NCI-H128 (cell line): ENCODE measurements around the gene RPTOR.

Experiments used
- DNase-seq: peaks from one replicate; lab custom pipeline; 2025; ENCODE audit not compliant: unreplicated experiment; lab: John Stamatoyannopoulos, UW

The RPTOR gene

DNA sequence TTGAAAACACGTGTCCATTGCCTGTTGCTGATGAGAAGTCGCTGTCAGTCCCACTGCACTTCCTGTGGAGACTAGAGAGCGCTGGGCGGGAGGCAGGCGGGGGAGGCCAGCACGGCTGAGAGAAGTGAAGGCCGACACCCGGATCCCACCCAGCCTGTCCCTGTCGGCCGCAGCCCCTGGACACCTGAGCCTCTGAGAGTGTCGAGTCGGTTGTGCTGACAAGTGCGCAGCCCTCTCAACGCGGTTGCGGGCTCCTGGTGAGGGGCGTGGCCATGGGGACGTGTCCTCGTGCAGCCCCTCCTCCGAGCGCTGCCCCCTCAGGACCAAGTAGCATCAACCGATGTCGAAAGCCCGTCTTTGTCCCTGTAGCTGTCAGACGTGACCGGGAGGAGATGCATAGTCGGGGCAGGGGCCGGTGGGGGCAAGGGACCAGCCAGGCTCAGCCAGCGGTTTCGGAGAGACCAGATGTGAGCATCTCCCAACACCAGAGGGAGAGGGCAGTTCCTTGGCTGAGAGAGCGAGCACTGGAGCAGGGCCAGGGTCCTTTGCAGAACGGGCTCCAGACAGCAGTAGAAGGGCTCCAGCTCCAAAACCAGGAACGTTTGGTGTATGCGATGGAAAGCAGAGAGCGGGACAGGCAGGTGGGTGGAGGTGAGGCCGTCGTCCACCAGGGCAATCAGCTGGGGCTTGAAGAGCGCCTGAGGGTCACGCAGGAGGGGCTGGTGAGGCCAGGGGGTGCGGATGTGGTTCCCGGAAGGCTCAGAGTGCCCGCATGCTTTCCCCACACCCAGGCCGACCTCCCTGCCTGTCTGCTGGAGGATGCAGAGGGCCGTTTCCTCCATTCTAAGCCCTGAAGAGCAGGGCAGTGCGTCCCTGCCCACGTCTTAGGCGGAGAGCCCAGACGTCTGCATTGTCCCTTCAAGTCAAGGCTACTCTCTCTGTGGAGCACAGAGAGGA is 403.7 kb downstream of the RPTOR start:
- DNase-seq: no peak

DNA sequence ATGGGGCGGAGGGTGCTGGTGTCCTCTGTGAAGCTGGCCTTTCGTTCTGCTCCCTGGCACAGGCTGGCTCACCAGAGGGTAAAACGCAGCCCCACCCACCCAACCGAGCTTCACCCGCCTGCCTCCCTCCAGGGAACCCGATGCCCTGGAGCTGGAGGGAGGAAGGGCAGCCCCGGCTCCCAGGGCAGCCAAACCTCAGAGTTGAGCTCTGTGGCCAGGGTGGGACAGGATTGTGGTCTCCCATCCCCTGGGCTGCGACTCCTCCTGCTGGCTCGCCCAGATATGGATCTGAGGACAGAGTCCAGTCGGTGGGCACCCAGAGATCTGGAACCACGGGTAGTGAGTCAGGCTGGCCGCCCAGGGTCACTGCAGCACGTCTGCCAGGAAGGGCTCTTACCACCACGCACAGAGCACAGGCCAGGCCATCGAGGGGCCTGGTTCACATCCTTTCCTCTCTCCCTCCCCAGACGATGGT is 404.4 kb downstream of the RPTOR start:
- no peak for DNase-seq

DNA sequence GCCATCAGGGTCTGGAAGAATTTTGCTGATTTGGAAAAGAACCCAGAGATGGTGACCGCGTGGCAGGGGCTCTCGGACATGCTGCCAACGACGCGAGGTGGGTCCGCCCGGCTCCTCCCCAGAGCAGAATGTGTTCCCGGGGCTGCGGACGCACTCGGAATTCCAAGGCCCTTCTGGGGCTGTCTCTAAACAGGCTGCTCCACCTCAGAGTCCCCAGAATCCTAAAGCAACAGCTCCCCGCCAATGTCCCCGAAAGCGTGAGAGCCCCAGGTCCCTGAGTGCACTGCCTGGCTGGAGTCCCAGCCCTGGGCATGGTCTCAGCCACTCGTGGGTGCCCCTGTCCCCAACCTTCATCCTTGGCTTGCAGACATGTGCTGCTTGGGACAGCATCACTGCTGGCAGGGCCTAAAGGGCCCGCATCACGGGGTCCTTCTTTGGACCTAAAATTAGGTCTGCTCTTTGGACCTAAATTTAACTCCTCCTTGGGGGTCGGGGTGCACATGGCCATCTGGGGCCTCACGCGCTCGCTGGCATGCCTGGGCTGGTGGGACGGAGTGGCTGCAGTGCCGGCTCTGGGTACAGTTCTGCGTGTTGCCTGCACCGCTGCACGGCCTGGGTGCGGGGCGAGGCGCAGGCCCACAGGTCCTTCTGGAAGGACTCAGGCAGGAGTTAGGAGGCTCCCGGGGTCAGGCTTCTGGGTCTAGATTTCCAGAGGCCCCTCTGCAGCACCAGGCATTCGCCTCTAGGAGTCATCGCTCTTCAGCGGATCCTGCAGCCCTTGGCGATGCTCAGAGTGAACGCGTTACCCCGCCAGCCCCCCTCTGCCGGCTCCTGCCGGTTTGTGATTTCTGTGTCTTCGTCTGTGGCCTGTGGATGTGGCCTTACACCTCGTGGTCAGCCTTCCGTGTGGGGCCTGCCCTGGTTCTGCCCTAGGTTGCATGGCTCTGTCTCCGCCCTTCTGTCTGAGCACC is 405.1 kb downstream of the RPTOR start:
- DNase-seq: no peak

DNA sequence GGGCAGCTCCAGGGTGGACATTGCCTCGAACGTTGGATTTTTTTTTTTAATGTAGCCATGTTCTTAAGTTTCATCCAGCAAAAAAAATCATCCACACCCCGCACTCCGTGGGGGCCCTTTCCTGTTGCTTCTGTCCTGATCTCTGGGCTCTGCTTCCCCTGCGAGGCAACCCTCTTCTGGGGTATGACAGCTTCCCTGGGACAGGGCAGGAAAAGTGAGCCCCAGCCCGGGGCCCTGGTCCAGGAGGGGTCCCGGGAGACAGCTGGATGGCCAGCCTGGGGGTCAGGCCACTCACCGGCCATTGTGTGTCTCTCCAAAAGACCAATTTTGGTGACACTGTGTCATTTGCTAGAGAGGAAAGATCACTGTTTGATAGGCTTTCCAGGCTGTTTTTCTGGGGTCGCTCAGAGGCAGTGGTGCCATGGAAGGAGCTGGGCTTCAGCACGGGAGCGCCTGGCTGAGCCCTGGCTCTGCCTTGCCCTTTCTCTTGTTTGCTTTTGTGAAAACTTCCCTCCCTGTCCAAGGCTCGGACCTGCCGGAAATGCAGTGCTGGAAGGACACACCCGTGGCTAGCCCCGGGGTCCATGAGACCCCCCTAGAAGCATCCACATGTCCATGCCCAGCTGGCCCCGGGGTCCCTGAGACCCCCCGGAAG is 406.0 kb downstream of the RPTOR start:
- no peak for DNase-seq

DNA sequence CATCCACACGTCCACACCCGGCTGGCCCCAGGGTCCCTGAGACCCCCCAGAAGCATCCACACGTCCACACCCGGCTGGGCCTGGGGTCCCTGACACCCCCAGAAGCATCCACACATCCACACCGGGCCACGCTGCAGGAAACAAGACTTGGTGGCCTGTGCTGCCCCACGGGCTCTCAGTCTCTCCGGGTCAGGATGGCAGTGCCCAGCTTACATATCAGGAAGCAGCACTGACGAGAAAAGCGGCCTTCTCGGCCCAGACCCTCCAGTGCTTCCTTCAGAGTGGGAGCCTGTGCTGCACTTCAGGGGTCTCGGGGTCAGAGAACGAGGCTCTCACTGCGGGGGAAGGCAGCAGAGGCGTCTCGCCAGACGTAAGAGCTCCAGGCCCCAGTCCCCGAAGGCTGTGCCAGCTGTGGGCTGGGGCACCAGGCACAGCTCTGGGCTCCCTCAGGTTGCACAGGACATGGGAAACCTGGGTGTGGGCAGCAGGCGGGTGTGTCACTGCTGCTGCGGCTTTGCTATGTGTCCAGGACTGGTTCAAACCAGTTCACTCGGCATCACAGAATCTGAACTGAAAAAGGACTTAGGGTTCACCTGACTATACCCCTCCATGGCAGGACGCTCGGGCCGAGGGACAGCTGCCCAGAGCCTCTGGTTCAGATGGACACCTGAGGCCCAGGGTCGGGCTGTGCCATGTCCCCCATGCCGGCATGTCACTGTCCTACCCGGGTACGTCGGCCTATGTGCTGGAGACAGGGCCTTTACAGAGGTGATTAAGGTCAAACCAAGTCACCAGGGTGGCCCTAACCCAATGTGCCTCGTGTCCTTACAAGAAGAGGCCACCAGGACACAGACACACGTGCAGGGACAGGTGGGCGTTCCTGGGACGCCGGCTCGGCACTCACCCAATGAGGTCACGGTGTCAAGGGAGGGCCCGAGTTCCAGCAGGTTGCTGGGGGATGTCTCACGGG is 406.8 kb downstream of the RPTOR start:
- no peak for DNase-seq

DNA sequence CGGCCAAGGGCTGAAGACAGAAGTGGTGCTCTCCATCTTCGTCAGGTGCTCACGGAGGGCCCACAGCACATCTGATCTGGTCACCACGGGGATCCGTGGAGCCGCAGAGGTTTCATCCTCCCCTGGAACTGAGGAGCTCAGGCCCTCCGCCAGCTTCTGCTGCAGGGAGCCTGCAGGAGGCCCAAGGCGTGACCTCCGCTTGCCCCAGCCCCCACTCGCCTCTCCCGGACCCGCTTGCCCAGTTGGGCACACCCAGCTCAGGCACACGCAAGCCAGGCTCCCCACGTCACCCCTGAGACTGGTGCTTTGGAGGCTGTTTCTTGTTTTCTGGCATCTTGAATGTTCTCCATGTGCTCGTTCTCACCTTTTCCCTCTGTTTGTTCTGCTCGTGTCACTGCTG is 407.7 kb downstream of the RPTOR start:
- DNase-seq: no peak

DNA sequence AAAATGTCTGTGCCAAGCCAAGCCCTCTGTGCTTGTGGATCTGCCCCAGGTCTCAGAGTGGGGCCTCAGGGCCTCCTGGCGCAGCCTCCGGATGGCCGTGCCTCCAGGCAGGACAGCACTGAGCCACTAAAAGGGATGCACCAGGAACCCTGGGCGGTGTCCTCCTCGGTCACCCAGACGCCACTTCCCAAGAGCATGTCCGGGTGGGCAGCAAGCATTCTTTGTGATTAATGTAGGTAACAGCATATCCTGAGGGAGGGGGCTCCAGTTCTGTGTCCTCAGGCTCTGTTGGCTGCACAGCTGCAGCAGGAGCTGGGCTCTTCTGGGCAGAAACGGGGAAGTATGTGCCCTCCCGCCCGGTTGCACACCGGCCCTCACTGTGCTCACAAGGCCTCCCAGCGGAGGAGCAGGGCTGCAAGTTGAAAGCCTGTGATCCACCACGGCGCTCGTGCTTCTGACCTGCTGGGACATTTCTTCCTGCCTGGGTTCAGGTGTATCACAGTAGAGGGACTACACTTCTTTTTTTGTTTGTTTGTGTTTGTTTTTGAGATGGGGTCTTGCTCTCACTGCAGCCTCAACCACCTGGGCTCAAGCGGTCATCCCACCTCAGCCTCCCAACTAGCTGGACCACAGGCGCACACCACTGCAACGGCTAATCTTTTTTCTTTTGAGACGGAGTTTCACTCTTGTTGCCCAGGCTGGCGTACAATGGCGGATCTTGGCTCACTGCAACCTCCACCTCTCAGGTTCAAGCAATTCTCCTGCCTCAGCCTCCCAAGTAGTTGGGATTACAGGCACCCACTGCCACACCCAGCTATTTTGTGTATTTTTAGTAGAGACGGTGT is 409.1 kb downstream of the RPTOR start:
- no peak for DNase-seq

DNA sequence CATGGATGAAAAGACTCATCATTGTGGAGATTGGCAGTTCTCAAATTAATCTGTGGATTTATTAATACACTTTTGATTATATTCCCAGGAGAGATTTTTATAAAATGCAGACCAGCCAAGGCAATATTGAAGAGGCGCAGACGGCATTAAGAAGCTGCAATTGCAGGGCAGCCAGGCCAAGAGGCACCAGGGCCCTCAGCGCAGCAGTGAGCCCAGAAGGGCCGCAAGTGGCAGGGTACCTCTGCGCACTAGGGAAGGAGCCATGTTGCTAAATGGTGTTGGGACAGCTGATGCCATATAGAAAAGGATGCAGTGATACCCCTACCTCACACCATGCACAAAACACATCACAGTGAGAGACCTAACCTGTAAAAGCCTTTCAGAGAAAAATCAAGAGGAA is 410.4 kb downstream of the RPTOR start:
- no peak for DNase-seq

DNA sequence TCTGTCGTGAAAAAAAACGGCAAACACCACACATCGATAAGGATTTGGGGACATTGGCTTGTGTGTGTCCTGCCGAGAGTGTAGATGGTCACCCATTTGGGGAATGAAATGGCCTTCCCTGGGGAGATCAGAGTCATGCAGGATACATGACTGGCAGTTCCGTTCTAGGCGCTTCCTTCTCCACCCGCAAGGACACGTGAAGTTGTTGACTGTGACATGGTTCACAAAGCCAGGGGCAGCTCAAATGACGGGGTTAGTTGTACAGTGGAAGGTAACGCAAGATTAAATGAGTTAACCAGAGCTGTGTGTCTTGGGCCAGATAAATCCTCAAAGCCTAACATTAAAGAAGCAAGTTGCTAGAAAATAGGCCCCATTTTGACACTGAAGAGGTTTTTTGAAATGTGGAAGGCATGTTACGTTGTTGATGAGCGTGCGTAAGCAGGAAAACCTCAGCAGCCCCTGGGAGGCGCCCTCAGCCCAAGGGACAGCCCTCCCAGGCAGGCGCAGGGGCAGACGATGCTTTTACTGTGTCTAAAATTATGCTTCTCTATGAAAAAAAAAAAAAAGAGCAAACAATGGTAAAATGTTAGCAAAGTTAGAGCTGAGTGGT is 411.1 kb downstream of the RPTOR start:
- DNase-seq: no peak

DNA sequence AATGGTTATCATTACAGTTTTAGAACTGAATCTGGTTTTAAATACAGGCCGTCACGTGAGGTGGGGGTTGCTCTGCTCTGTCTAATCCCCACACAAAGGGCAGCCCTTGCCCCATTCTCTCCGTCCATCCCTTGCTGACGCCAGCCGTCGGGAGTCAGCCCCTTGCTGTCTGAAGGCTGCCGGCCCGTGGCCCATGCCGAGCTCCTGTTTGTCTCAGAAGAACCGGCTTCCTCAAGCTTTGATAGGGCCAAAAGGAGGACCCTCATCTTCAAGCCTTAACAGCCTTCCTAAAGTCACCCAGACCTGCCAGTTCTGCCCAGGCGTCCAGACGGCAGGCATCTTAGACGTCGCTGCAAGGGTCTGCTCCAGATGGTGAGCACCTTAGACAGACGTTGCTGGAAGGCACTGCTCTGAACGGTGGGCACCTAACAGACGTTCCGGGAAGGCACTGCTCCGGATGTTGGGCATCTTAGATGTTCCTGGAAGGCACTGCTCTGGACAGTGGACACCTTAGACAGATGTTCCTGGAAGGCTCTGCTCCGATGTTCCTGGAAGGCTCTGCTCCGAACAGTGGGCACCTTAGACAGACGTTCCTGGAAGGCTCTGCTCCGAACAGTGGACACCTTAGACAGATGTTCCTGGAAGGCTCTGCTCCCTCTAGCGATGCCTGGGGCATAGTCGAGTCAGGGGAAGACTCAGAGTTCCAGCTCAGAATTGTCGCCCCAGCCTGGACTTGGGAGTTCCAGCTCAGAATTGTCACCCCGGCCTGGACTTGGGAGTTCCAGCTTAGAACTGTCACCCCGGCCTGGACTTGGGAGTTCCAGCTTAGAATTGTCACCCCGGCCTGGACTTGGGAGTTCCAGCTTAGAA is 411.9 kb downstream of the RPTOR start:
- no peak for DNase-seq

DNA sequence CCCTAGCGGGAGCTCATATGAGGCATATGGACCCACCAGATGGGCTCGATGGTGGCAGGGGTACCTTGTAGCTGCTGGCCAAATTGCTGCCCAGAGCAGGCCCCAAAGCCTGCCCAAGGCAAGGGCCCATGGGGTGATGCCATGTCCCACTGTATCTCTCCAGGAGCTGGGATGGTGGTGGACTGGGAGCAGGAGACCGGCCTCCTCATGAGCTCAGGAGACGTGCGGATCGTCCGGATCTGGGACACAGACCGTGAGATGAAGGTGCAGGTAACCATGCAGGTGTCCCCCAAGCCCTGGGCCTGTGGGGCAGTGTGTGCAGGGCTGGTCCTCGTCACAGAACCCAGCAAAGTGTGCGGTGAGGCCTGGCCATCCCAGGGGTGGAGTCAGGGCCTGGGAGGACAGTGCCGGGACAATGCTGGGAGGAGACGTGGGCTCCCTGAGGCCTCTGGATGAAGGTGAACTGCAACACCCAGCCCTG is 412.9 kb downstream of the RPTOR start:
- no peak for DNase-seq

DNA sequence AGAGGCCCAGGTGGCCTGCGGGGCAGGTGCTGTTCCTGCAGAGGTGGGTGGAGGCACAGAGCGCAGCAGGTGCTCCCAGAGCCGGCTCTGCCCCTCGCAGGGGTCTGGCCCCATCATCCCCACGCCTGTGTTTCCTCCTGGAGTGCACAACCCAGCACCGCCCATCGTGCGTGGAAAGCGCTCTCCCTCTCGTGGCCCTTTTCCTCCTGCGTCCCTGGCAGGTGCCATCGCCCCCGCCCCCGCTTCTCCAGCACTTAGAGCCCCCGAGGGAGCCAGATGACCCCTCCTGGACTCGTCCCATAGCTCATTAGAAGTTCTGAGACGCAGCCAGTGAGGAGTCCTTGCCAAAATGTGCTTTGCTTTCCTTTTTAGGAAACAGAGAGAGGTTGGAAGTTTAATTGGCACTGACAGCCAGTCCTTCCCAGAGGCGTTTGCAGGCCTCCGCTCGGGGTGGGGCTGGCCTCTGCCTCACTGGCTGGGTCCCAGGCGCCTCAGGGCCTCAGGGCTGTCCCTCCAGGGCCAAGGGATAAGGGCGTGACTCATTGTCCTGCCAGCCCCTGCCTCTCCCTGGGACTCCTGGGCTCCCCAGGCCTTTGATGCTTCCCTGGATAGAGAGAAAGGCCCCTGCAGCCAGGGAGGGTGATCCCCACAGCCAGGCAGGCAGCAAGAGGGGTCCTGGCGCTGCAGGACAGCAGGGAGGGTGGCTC is 414.8 kb downstream of the RPTOR start:
- DNase-seq: no peak

DNA sequence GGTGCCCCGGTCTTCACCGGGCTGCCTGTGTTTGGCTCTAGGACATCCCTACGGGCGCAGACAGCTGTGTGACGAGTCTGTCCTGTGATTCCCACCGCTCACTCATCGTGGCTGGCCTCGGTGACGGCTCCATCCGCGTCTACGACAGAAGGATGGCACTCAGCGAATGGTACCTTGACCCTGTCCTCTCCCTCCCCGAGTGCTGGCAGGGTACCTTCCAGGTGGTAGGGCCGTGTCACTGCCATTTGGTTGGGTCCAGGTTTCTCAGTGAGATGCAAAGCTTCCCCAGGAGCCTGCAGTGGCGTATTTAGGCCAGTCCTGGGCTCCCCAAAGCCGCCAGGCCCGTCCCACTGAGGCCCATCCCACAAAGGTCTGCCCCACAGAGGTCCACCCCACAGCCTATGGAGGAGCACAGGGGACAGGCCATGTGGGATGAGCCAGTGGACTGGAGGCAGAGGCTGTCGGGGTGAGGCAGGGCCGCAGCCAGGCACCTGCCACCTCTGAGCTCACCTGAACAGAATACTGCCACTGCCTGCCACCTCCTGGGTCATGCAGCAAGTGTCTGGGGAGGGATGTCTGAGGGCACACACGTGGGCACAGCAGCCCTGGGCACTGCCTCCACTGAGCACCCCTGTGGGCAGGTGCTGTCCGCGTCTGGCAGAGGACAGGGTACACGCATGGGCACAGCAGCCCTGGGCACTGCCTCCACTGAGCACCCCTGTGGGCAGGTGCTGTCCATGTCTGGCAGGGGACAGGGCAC is 415.6 kb downstream of the RPTOR start:
- DNase-seq: no peak

DNA sequence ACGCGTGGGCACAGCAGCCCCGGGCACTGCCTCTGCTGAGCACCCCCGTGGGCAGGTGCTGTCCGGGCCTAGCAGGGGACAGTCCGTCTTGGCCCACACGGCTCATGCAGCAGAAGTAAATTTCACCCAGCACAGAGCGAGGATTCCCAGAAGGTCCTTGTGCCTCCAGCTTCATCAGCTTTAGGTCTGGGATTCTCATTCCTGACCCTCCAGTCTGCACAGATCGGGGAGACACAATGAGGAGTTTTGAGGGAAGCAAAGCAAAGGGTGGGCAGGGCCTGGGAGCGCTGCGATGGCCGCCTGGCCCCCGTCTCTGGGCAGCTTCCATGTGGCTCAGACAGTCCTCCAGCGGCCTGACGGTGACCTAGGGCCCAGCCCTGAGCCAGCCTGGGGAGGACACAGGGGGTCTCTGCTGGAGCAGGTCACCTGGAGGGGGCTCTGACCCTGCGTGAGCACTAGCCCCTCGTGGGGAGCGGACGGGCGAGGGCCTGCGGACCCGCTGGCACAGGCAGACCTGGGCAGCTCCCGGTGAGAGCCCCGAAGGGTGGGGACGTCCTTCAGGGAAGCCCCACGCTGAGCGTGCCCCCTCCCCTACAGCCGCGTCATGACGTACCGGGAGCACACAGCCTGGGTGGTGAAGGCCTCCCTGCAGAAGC is 416.3 kb downstream of the RPTOR start:
- DNase-seq: no peak

DNA sequence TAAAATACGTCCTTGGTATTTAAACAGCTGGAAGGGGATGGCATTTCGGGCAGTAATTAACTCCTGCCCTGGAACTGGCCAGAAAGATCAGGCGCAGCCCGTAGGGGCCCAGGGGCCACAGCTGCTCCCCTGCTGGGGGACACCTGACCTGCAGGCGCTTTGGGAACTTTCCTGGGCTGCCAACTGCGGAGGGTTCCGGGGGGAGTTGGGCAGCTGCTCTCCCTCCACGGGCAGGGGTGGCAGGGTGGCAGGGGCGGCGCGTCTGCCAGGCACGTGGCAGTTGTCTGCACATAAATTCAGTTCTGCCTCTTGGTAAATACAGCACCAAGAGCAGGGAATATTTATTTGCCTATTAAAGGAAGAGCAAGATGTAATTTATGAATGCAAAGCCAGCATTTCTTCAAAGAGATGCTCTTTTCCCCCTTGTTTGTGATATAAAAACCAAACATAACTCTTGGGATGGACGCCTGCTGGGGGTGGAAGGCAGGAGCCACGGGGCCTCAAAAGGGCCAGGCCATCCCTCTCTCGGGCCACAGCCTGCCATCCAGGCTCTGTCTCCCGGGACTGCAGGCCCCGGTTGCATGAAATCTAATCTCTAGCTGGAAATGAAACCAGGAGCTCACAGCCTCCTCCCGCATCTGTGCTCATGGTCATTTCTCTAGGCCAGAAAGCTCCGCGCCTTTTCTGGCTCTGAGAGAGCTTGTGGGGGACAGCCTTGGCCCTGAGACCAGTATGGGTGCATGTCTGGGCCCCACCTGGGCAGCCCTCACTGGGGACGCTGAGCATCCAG is 417.1 kb downstream of the RPTOR start:
- DNase-seq: no peak
